ENCODE measurements around the gene RAD51B.

- TF ChIP-seq CTCF (optimal IDR thresholded peaks at IDR 0.05 in 1 of 3, IDR thresholded peaks at IDR 0.05 in 1 of 3, conservative IDR thresholded peaks at IDR 0.05 in 1 of 3; ENCODE audit: extremely low read depth in 1 of 3, insufficient read depth in 2 of 3, low read length in 3 of 3) (no peak), EZH2 (IDR thresholded peaks at IDR 0.05; ENCODE audit: low read length) (no peak)
Measured at GRCh38 chr14:68333262-68333661, 513.7 kb downstream of the RAD51B start.

Measured in keratinocyte (primary cell).